K562 (cell line): ENCODE measurements around the gene ENG. TPM values are rescaled to one million over a fixed set of nuclear protein-coding genes. Genes with fewer than 3 reads are reported as not detected.
A peak's percentile ranks its signal among the peaks of the same experiment; 100 is the strongest.

ENCODE experiments used
- CC2D1A ChIP-seq: fragments of 450-650 bp; IDR thresholded peaks from 2 replicates; pipeline ENCODE4 v1.6.1; 2017; ENCODE audit warnings: mild to moderate bottlenecking
- CHD4 ChIP-seq: fragments of 200-600 bp; sonication (generic); IDR thresholded peaks from 3 replicates; pipeline ENCODE4 v1.6.1; 2012; ENCODE audit warnings: low read depth, mild to moderate bottlenecking, mixed read lengths, low read length, inconsistent platforms; ENCODE audit not compliant: insufficient read depth, insufficient replicate concordance, poor library complexity, severe bottlenecking
- CUX1 ChIP-seq: fragments of 200-800 bp; sonication (Bioruptor generic); IDR thresholded peaks from 2 replicates; pipeline ENCODE4 v1.6.1; 2016; ENCODE audit warnings: missing genetic modification characterization, missing compliant biosample characterization
- E2F8 ChIP-seq: fragments of 450-650 bp; IDR thresholded peaks from 2 replicates; pipeline ENCODE4 v1.7.1; 2018; ENCODE audit warnings: mild to moderate bottlenecking, low read depth; ENCODE audit not compliant: partially characterized antibody
- EHMT2 ChIP-seq: fragments of 450-650 bp; IDR thresholded peaks from 2 replicates; pipeline ENCODE4 v1.6.1; 2018; ENCODE audit warnings: antibody characterized with exemption
- EP300 ChIP-seq: IDR thresholded peaks from 2 replicates; pipeline ENCODE4 v1.6.1; 2012; ENCODE audit warnings: low read length, improper control_type of control experiment
- FOS ChIP-seq: IDR thresholded peaks from 3 replicates; pipeline ENCODE4 v1.6.1; 2011; ENCODE audit not compliant: insufficient read length; ENCODE audit errors: extremely low read depth
- HDGF ChIP-seq: fragments of 450-650 bp; IDR thresholded peaks from 2 replicates; pipeline ENCODE4 v1.6.1; 2016
- HLTF ChIP-seq: fragments of 450-650 bp; IDR thresholded peaks from 2 replicates; pipeline ENCODE4 v1.6.1; 2016
- IRF2 ChIP-seq: sonication (generic); formaldehyde crosslinking; IDR thresholded peaks from 2 replicates; pipeline ENCODE4 v1.8.1; 2022; ENCODE audit warnings: mild to moderate bottlenecking, missing genetic modification reagents
- NFE2 ChIP-seq: IDR thresholded peaks from 2 replicates; pipeline ENCODE4 v1.6.1; 2014; ENCODE audit warnings: antibody characterized with exemption, low read depth
- NR2F6 ChIP-seq: fragments of 450-650 bp; formaldehyde crosslinking; IDR thresholded peaks from 2 replicates; pipeline ENCODE4 v1.4.0; 2020; ENCODE audit warnings: mild to moderate bottlenecking
- PPARD ChIP-seq: fragments of 250-450 bp; sonication (Bioruptor Pico); IDR thresholded peaks from 2 replicates; pipeline ENCODE4 v1.8.0; 2022; ENCODE audit warnings: inconsistent platforms, mild to moderate bottlenecking, moderate library complexity
- RBM17 ChIP-seq: fragments of 200-400 bp; formaldehyde crosslinking; IDR thresholded peaks from 2 replicates; pipeline ENCODE4 v1.6.1; 2017; ENCODE audit warnings: low read depth, mild to moderate bottlenecking, low read length, borderline replicate concordance
- SP1 ChIP-seq: sonication (generic); formaldehyde crosslinking; IDR thresholded peaks from 2 replicates; pipeline ENCODE4 v1.8.1; 2022; ENCODE audit warnings: mild to moderate bottlenecking, missing genetic modification reagents
- SRSF9 ChIP-seq: fragments of 200-400 bp; formaldehyde crosslinking; IDR thresholded peaks from 2 replicates; pipeline ENCODE4 v1.6.1; 2017; ENCODE audit warnings: low read depth, low read length, borderline replicate concordance
- THRAP3 ChIP-seq: fragments of 450-650 bp; IDR thresholded peaks from 2 replicates; pipeline ENCODE4 v1.6.1; 2016; ENCODE audit warnings: mild to moderate bottlenecking, inconsistent platforms, borderline replicate concordance
- polyA plus RNA-seq, 8 experiments: library from polyadenylated mRNA; depleted of rRNA in 4 of 8; stranded (reverse) in 5 of 8; unstranded in 3 of 8; fragments of >200 nt; fragmentation: Nextera tagmentation in 2 of 8; fragmentation: Illumina TruSeq in 1 of 8; extraction: Ambion mirVana in 2 of 8; extraction: Trizol in 1 of 8; gene quantifications; 2 replicates each; pipeline versions ENCODE4 v1.2.1 to v1.2.3, GENCODE V29; 2011 to 2014; ENCODE audit warnings: inconsistent platforms in 1 of 8, missing spikeins in 1 of 8
- total RNA-seq, 7 experiments: library from RNA; depleted of rRNA in 6 of 7; stranded (reverse); fragments of >200 nt in 6 of 7; fragmentation: Illumina TruSeq in 2 of 7; extraction: Trizol in 2 of 7; gene quantifications; 2 replicates each; pipeline versions ENCODE4 v1.2.1 to v1.2.3, GENCODE V29; 2011 to 2021; ENCODE audit warnings: low replicate concordance in 1 of 7
- TF ChIP-seq, protein P1 (sequence below): sonication (generic); formaldehyde crosslinking; IDR thresholded peaks from 2 replicates; pipeline ENCODE4 v1.8.0; 2022; ENCODE audit warnings: mild to moderate bottlenecking, low read depth, missing genetic modification reagents
- TF ChIP-seq, protein P2 (sequence below), 2 experiments: fragments of 450-650 bp in 1 of 2; sonication (generic) in 1 of 2; formaldehyde crosslinking; conservative IDR thresholded peaks; 2 replicates each; pipeline versions ENCODE4 v1.4.0 to v1.8.1; 2020 to 2022; ENCODE audit warnings: mild to moderate bottlenecking in 1 of 2, missing genetic modification reagents in 1 of 2

The ENG gene
- total and polyA plus RNA-seq, 9 of the 15 experiments (the other 6 are each of a cell fraction or from before 2014, with no cell fraction given), result 0.04 to 0.40 (median 0.14) TPM; not detected in 1

GRCh38 chr9:127770905-127771569, 83.4 kb downstream of the ENG start (continued):
- TF ChIP-seq SP1 (CRISPR knock-in tag), result peak; percentile 97
- TF ChIP-seq, protein P1, sequence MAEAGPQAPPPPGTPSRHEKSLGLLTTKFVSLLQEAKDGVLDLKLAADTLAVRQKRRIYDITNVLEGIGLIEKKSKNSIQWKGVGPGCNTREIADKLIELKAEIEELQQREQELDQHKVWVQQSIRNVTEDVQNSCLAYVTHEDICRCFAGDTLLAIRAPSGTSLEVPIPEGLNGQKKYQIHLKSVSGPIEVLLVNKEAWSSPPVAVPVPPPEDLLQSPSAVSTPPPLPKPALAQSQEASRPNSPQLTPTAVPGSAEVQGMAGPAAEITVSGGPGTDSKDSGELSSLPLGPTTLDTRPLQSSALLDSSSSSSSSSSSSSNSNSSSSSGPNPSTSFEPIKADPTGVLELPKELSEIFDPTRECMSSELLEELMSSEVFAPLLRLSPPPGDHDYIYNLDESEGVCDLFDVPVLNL (CRISPR knock-in tag), result no peak; the same call in 1 of the 2 replicates
- no peak for TF ChIP-seq HLTF
- no peak for TF ChIP-seq IRF2 (CRISPR knock-in tag)
- TF ChIP-seq, protein P2, sequence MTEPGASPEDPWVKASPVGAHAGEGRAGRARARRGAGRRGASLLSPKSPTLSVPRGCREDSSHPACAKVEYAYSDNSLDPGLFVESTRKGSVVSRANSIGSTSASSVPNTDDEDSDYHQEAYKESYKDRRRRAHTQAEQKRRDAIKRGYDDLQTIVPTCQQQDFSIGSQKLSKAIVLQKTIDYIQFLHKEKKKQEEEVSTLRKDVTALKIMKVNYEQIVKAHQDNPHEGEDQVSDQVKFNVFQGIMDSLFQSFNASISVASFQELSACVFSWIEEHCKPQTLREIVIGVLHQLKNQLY (CRISPR knock-in tag; conservative IDR thresholded peaks at IDR 0.05), result no peak
- no peak for TF ChIP-seq NFE2
- no peak for TF ChIP-seq SRSF9
- no peak for TF ChIP-seq HDGF
- TF ChIP-seq CUX1 (CRISPR knock-in tag), result no peak
- TF ChIP-seq EHMT2, result no peak
- no peak for TF ChIP-seq CC2D1A
- TF ChIP-seq RBM17, result no peak
- no peak for TF ChIP-seq THRAP3
- no peak for TF ChIP-seq FOS
- no peak for TF ChIP-seq CHD4
- no peak for TF ChIP-seq NR2F6
- TF ChIP-seq E2F8, result no peak
- no peak for TF ChIP-seq PPARD
- peak; percentile 61; the same call in 1 of the 2 replicates for TF ChIP-seq EP300
